IPS-18a (cell line): ENCODE data around the gene TJP1.
"Not testable (repeated sequence)": the region's sequence is repeated elsewhere in the genome, so short reads cannot be mapped to it uniquely, and the experiment has no call there.

Source experiments
- H3K27ac ChIP-seq: one replicate; pipeline ENCODE4 v1.5.1; 2013; ENCODE audit warnings: low read length
- H3K27me3 ChIP-seq: one replicate; pipeline ENCODE4 v1.6.1; 2013; ENCODE audit warnings: mild to moderate bottlenecking, low read length; ENCODE audit not compliant: control insufficient read depth, insufficient read depth
- H3K36me3 ChIP-seq: one replicate; pipeline ENCODE4 v1.6.1; 2013; ENCODE audit warnings: low read depth, low read length; ENCODE audit not compliant: control insufficient read depth
- H3K4me1 ChIP-seq: one replicate; pipeline ENCODE4 v1.6.1; 2013; ENCODE audit warnings: low read depth, low read length; ENCODE audit not compliant: control insufficient read depth
- H3K4me3 ChIP-seq: one replicate; pipeline ENCODE4 v1.5.1; 2013; ENCODE audit warnings: low read length
- H3K9ac ChIP-seq: one replicate; pipeline ENCODE4 v1.6.1; 2013; ENCODE audit warnings: mild to moderate bottlenecking, low read length, moderate library complexity
- H3K9me3 ChIP-seq: one replicate; pipeline ENCODE4 v1.6.1; 2013; ENCODE audit warnings: low read depth, low read length; ENCODE audit not compliant: control insufficient read depth

The TJP1 gene

DNA sequence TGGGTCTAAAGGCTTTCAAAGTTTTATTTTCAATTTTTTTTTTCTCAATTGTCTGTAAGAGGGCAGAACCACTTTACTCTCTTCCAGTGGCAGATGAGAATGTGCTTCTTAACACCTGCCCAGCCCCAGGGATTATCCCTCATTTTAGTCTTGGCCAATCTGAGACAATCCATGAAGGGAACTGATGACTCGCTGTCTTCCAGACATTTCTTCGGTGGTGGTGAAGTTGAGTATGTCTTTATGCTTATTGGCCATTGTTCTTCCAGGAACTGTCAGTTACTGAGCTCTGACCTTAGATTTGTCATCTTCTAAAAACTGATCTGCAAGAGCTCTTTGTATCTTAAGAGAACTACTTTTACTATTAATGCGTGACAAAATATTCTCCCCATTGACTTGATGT is 139.5 kb downstream of the TJP1 start:
- Histone ChIP-seq H3K9me3 (no peaks in the 10 kb centered on the region), H3K36me3 (no peaks in the 10 kb centered on the region), H3K4me1 (no peaks in the 10 kb centered on the region), H3K27ac (no peak overlapping the region), H3K9ac (no peak overlapping the region), H3K4me3 (no peak overlapping the region), H3K27me3 (no peaks in the 10 kb centered on the region)

DNA sequence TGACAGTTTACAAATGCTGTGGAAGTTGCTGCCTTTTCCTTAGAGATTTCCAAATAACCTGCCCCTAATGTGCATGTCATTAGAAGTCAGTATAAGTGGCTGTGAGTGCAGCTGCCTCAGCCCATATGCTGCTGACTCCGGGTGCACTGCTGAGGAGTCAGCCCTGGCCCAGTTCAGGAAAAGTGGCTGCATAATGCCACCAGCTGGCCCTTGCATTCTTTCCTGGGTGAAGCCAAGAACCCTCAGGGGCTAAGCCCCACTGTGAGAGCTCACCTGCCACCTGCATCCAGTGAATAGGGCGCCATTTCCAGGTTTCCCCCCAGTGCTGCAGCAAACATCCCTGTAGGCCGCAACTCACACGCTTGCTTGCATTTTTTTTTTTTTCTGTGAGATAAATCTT is 139.9 kb downstream of the TJP1 start:
- H3K36me3 ChIP-seq, result no peaks in the 10 kb centered on the region
- no peak overlapping the region for H3K9ac ChIP-seq
- no peak overlapping the region for H3K4me3 ChIP-seq
- no peaks in the 10 kb centered on the region for H3K27me3 ChIP-seq
- no peaks in the 10 kb centered on the region for H3K9me3 ChIP-seq
- H3K4me1 ChIP-seq, result no peaks in the 10 kb centered on the region
- no peak overlapping the region for H3K27ac ChIP-seq

DNA sequence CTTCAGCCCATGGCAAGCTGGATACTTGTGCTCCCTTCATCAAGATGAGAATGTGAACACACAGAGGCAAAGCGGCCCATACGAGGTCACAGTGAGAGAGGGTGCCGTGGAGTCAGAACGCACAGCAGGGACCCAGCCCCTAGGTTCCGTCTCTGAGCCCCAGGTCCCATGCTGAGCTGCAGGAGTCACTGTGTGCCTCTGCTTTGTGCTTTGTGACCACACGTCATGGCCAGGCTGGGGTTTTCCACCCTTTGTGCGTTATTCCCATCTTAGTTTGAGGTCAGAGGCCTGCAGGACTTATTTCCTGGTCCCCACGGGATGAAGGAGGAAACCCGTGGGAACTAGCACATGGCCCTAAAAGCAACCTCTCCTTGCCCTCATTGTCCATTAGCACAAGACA is 140.3 kb downstream of the TJP1 start:
- Histone ChIP-seq H3K4me3 (no peak overlapping the region), H3K27ac (no peak overlapping the region), H3K4me1 (no peaks in the 10 kb centered on the region), H3K9me3 (no peaks in the 10 kb centered on the region), H3K36me3 (no peaks in the 10 kb centered on the region), H3K9ac (no peak overlapping the region), H3K27me3 (no peaks in the 10 kb centered on the region)

DNA sequence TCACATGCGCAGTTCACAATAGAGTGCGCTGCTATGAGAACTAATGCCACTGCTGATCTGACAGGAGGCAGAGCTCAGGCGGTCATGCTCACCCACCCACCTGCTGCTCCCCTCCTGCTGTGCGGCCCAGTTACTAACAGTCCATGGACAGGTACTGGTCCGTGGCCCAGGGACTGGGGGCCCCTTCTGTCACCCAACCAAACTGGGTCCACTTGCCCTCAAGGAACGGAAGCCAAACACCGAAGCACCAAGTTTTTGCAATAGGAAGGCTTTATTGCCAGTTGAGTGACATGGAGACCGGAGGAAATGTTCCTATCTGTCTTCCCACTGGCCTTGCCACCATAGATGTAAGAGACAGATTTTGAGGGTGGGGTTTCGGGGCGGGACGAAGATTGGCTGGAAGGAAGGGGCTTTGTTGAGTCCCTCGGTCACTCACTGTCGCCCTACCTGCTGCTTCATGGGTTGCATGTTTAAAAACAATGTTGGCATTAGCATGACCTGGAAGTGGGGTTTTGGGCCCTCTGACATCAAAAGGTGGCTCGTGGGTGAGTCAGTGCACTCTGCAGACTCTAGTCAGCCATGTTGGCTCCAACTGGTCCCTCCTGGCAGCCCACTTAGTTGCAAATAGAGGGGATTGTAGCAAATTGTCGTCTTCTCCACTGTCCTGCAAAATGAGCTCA is 141.0 kb downstream of the TJP1 start:
- H3K4me1 ChIP-seq, result no peaks in the 10 kb centered on the region
- H3K4me3 ChIP-seq, result no peak overlapping the region
- no peak overlapping the region for H3K27ac ChIP-seq
- H3K27me3 ChIP-seq, result no peaks in the 10 kb centered on the region
- H3K9me3 ChIP-seq, result no peaks in the 10 kb centered on the region
- no peak overlapping the region for H3K9ac ChIP-seq
- H3K36me3 ChIP-seq, result no peaks in the 10 kb centered on the region

DNA sequence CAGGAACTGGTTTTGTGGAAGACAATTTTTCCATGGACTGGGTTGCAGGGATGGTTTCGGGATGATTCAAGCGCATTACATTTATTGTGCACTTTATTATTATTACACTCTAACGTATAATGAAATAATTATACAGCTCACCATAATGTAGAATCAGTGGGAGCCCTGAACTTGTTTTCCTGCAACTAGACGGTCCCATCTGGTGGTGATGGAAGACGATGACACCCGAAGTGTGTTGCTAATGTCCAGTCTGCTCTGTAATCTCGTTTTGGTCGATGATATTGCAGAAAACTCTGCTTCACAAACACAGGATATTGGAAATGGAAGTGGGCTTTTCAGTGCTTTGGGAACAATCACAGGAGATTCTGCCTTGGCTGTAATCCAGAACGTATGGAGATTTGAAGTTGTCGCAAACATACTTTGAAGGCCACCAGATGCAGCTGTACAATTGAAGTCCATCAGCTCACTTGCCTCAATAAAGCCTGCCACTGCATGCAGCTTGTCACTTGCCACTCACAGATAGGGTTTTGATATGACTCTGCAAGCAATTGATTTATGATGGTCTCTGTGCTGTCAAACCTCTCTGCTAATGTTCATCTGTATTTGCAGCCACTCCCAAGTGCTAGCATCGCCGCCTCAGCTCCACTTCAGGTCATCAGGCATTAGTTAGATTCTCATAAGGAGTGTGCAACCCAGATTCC is 141.7 kb downstream of the TJP1 start:
- no peak overlapping the region for H3K27ac ChIP-seq
- H3K9ac ChIP-seq, result no peak overlapping the region
- no peaks in the 10 kb centered on the region for H3K27me3 ChIP-seq
- no peaks in the 10 kb centered on the region for H3K9me3 ChIP-seq
- H3K4me1 ChIP-seq, result no peaks in the 10 kb centered on the region
- H3K4me3 ChIP-seq, result no peak overlapping the region
- no peaks in the 10 kb centered on the region for H3K36me3 ChIP-seq

DNA sequence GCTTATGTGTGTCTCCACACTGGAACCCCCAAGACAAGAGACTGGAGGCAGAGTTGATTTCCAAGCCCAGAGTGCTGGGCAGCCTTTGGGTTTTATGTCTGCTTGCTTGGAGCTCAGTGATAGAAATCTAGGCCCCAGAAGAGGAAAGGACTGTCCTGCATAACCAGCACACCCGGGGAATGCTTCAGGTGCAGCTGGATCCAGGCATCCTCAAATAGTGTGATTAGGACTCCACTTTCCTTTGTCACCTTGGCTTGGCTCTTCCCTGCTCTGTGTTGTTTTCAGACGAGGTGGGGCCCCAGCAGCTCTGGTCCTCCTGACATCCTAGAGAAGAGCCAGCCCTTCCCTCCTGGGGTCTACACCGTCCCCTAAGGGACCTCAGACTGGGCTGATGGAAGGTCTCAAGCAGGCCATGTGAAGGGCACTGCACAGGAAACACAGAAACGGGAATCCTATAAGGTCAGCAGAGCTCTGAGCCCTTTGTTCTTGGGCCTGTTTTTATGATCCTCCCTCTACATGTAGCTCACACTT is 143.7 kb downstream of the TJP1 start:
- no peaks in the 10 kb centered on the region for H3K4me1 ChIP-seq
- no peak overlapping the region for H3K9ac ChIP-seq
- H3K9me3 ChIP-seq, result no peaks in the 10 kb centered on the region
- H3K4me3 ChIP-seq, result no peak overlapping the region
- no peaks in the 10 kb centered on the region for H3K27me3 ChIP-seq
- H3K36me3 ChIP-seq, result no peaks in the 10 kb centered on the region
- no peak overlapping the region for H3K27ac ChIP-seq

DNA sequence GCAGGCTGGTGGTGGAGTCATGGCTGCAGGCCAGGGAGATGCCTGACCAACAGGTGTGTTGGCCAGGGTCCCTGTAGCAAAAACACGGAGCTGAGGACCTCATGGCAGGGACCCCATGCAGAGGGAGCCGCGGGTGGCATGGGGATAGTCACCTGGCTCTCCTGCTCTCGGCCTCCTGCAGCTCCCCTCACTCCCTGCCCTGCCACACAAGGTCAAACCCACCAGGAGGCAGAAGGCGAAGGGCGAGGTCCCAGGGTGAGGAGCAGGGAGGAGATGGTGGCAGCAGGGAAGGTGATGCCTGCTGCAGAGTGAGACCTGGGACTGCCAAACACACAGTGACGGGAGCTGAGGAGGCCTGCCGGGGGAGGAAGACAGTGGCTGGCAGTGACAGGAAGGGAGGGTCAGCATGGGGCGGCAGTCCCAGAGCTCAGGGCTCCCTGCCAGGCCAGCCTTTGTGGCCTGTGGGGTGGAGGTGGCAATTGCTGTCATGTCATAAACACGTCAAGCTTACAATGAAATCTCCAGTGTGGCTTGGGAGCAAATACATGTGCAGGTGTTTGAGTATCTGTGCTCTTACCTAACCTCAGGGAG is 144.3 kb downstream of the TJP1 start:
- Histone ChIP-seq H3K27me3 (no peaks in the 10 kb centered on the region), H3K9ac (no peak overlapping the region), H3K36me3 (no peaks in the 10 kb centered on the region), H3K27ac (no peak overlapping the region), H3K4me3 (no peak overlapping the region), H3K4me1 (no peaks in the 10 kb centered on the region), H3K9me3 (no peaks in the 10 kb centered on the region)

DNA sequence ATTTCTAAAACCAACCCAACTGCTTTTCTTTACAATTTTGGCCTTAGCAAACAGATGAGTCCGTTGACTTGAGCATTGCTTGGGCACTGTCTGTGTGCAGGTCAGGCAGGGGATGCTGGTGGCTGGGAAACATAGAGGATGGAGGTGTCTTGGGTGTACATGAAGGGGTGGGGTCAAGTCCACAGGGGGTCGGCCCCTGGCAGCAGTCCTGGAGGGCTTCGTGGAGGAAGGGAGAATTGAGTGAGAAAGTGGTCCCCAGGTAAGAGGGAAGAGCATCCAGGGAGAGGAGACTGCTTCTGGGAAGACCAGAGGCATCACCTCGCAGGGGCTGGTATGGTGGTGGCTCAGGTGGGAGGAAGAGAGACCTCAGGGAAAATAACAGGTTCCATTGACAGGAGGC is 144.8 kb downstream of the TJP1 start:
- Histone ChIP-seq H3K9ac (no peak overlapping the region), H3K27me3 (no peaks in the 10 kb centered on the region), H3K4me3 (no peak overlapping the region), H3K4me1 (no peaks in the 10 kb centered on the region), H3K36me3 (no peaks in the 10 kb centered on the region), H3K9me3 (no peaks in the 10 kb centered on the region), H3K27ac (no peak overlapping the region)

DNA sequence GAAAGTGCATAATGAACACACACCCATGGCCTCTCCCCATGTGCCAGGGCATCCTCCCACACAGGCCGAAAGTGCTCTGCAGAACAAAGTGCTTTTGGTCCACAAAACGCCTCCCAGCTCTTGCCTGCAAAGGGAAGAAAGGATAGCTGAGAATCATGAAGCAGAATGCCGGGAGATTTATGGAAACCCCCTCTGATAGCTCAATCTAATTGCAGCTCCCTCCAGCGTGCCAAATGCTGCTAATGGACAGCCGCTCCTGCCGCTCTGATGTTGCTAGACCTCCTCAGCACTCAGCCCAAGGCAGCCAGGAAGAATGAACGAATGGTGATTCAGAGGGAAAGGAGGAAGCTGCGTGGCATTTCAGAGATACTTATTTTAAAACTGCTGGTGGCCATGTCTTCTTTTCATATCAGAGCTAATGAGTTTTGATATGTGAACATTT is 145.3 kb downstream of the TJP1 start:
- Histone ChIP-seq H3K36me3 (no peaks in the 10 kb centered on the region), H3K9ac (no peak overlapping the region), H3K4me1 (no peaks in the 10 kb centered on the region), H3K9me3 (no peaks in the 10 kb centered on the region), H3K27me3 (no peaks in the 10 kb centered on the region), H3K27ac (no peak overlapping the region), H3K4me3 (no peak overlapping the region)

DNA sequence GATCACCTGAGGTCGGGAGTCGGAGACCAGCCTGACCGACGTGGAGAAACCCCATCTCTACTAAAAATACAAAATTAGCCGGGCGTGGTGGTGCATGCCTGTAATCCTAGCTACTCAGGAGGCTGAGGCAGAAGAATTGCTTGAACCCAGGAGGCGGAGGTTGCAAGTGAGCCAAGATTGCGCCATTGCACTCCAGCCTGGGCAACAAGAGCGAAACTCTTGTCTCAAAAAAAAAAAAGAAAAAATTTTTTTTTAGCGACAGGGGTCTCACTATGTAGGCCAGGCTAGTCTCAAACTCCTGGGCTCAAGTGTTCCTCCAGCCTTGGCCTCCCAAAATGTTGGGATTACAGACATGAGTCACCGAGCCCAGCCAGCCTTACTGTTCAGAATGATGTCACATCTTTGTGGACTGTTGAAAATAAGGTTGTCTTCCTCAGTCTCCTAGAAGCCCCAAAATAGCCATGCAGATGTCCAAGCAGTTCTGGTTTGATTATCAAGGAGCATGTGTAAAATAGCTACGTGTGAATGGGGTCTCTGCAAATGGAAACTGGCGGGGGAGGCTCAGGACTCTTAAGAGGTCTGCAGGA is 145.8 kb downstream of the TJP1 start:
- not testable (repeated sequence) for H3K9ac ChIP-seq, H3K4me3 ChIP-seq, H3K9me3 ChIP-seq, H3K27me3 ChIP-seq, H3K27ac ChIP-seq, H3K36me3 ChIP-seq, H3K4me1 ChIP-seq

DNA sequence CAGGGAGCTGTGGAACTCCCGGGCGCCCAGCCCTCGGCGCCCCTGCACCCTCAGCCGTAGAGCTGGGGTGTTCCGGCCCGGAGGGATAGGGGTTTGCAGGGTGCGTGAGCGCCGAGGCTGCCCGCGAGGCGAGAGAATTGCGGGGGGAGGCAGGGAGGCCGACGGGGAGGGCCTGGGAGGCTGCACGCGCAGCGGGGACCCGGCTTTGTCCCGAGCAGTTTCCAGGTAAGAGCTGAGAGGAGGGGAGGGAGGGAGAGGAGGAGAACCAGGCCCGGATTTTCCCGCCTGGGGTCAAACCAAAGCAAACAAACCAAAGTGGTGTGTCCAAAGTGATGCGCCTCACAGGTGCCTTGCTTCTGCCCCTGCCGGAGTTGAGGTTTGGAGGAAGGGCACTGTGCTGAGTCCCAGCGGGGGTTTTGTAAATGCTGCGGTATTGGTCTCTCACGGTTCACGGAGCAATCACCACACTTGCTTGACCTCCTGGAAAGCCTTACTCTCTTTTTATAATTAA is 146.4 kb downstream of the TJP1 start:
- Histone ChIP-seq H3K9ac (no peak overlapping the region), H3K4me3 (peak overlapping the region; percentile 65), H3K4me1 (peaks cover 7% of the 10 kb centered on the region), H3K27ac (no peak overlapping the region), H3K9me3 (no peaks in the 10 kb centered on the region), H3K36me3 (no peaks in the 10 kb centered on the region), H3K27me3 (no peaks in the 10 kb centered on the region)
